ENCODE results near the gene ADAMTSL1. TPM values are rescaled to one million over a fixed set of nuclear protein-coding genes. Genes with fewer than 3 reads are reported as not detected.

The ADAMTSL1 gene
- total RNA-seq, 1 donor from 2014 or later = 12.3 TPM

- H3K27me3 ChIP-seq = no peaks in the 10 kb centered on the region
- H3K9me3 ChIP-seq = no peaks in the 10 kb centered on the region
- H3K27ac ChIP-seq = no peak overlapping the region
- no peak for TF ChIP-seq CTCF (IDR thresholded peaks at IDR 0.05)
- H3K4me1 ChIP-seq = no peaks in the 10 kb centered on the region
- intact Hi-C loops (cut with DNase I) = no loop called here
- H3K36me3 ChIP-seq = peaks cover 0 to 2% of the 10 kb centered on the region in 2 donors
- DNase-seq (ENCODE audit: low spot score in 2 of 2) = no peak
- H3K4me3 ChIP-seq = no peak overlapping the region
These were observed 322.8 kb downstream of the ADAMTSL1 start for GRCh38 chr9:18796696-18797270.

- H3K27me3 ChIP-seq = no peaks in the 10 kb centered on the region
- no peak for DNase-seq (ENCODE audit: low spot score in 2 of 2)
- intact Hi-C loops (cut with DNase I) = no loop called here
- H3K36me3 ChIP-seq = peaks cover 0 to 2% of the 10 kb centered on the region in 2 donors
- no peaks in the 10 kb centered on the region for H3K4me1 ChIP-seq
- no peaks in the 10 kb centered on the region for H3K9me3 ChIP-seq
- no peak overlapping the region for H3K27ac ChIP-seq
- no peak overlapping the region for H3K4me3 ChIP-seq
- TF ChIP-seq CTCF (IDR thresholded peaks at IDR 0.05) = no peak
These were observed 324.2 kb downstream of the ADAMTSL1 start for GRCh38 chr9:18798106-18798505.

- no peak for DNase-seq (ENCODE audit: low spot score in 2 of 2)
- Histone ChIP-seq H3K4me1 (no peaks in the 10 kb centered on the region), H3K36me3 (peaks cover 0 to 2% of the 10 kb centered on the region in 2 donors), H3K27me3 (no peaks in the 10 kb centered on the region), H3K4me3 (no peak overlapping the region), H3K27ac (no peak overlapping the region), H3K9me3 (no peaks in the 10 kb centered on the region)
- TF ChIP-seq CTCF (IDR thresholded peaks at IDR 0.05) = no peak
- intact Hi-C loops (cut with DNase I) = no loop called here
These were observed 324.7 kb downstream of the ADAMTSL1 start for GRCh38 chr9:18798508-18799290.

GRCh38 chr9:18799428-18799827 is 325.5 kb downstream of the ADAMTSL1 start:
- no peak for DNase-seq (ENCODE audit: low spot score in 2 of 2)
- no peaks in the 10 kb centered on the region for H3K9me3 ChIP-seq
- H3K27ac ChIP-seq = no peak overlapping the region
- no peak for TF ChIP-seq CTCF (IDR thresholded peaks at IDR 0.05)
- no peaks in the 10 kb centered on the region for H3K27me3 ChIP-seq
- intact Hi-C loops (cut with DNase I) = no loop called here
- H3K4me3 ChIP-seq = no peak overlapping the region
- H3K4me1 ChIP-seq = no peaks in the 10 kb centered on the region
- H3K36me3 ChIP-seq = peaks cover 0 to 2% of the 10 kb centered on the region in 2 donors

GRCh38 chr9:18800579-18800978 is 326.6 kb downstream of the ADAMTSL1 start:
- Histone ChIP-seq H3K4me1 (no peaks in the 10 kb centered on the region), H3K27me3 (no peaks in the 10 kb centered on the region), H3K9me3 (no peaks in the 10 kb centered on the region), H3K4me3 (no peak overlapping the region), H3K27ac (no peak overlapping the region), H3K36me3 (peaks cover 0 to 2% of the 10 kb centered on the region in 2 donors)
- intact Hi-C loops (cut with DNase I) = no loop called here
- DNase-seq (ENCODE audit: low spot score in 2 of 2) = no peak
- no peak for TF ChIP-seq CTCF (IDR thresholded peaks at IDR 0.05)
